Right lobe of liver (tissue), 6 donors: Measurements from ENCODE around the gene DAPK1. TPM values are rescaled to one million over a fixed set of nuclear protein-coding genes. Genes with fewer than 3 reads are reported as not detected.

Experiments used
- ATAC-seq, 4 donors: fragments of 200-7000 bp; cut with Tn5 transposase; one replicate each; pipeline ENCODE4 v1.9.1; 2020; ENCODE audit warnings: mild to moderate bottlenecking in 4 of 4, moderate library complexity in 4 of 4
- DNase-seq, 3 donors: peaks; one replicate each; pipeline ENCODE4 v3.0.0-alpha.2; 2020
- H3K27ac ChIP-seq, 3 donors: fragments of 200-600 bp; one replicate each; pipeline ENCODE4 v1.8.0; 2022
- H3K27me3 ChIP-seq, 2 donors: fragments of 200-600 bp; one replicate each; pipeline ENCODE4 v1.8.0; 2022
- H3K36me3 ChIP-seq, 4 donors: fragments of 200-600 bp; sonication (generic) in 1 of 4; one replicate each; pipeline versions ENCODE4 v1.5.1 to v1.8.0; 2017 to 2022; ENCODE audit warnings: control low read depth in 1 of 4
- H3K4me1 ChIP-seq, 4 donors: fragments of 200-600 bp; sonication (generic) in 1 of 4; one replicate each; pipeline versions ENCODE4 v1.5.1 to v1.8.0; 2017 to 2022; ENCODE audit warnings: control low read depth in 1 of 4
- H3K4me3 ChIP-seq, 3 donors: fragments of 200-600 bp; one replicate each; pipeline ENCODE4 v1.8.0; 2022
- H3K9me3 ChIP-seq, 4 donors: fragments of 200-600 bp; sonication (generic) in 1 of 4; one replicate each; pipeline versions ENCODE4 v1.5.1 to v1.8.0; 2017 to 2022; ENCODE audit warnings: control low read depth in 1 of 4
- POLR2A ChIP-seq: fragments of 450-650 bp; IDR thresholded peaks from one replicate; pipeline ENCODE4 v1.6.1; 2017; ENCODE audit warnings: antibody characterized with exemption, mild to moderate bottlenecking
- WGBS: methylation state at CpG from one replicate; pipeline ENCODE4 v1.1.6; 2018; ENCODE audit warnings: low coverage, low lambda C conversion rate; ENCODE audit not compliant: insufficient coverage; ENCODE audit errors: missing lambda C conversion rate; 5-methylcytosine and 5-hydroxymethylcytosine counted together
- intact Hi-C, 2 donors: fragments of 100-400 bp; cut with DNase I; formaldehyde crosslinking; loops; one replicate each; pipeline versions ENCODE4 v1.11.2 to v1.14.1; 2022
- total RNA-seq, 6 experiments: library from RNA; depleted of rRNA in 2 of 6; stranded (reverse); fragments of >200 nt in 2 of 6; fragmentation: NEBNext Ultra II Directional in 3 of 6; extraction: Animal tissue kit (Norgen Biotek cat#: 25700) in 3 of 6; gene quantifications; one replicate each; pipeline versions ENCODE4 v1.1.0 to v1.2.4, GENCODE V29; 2016 to 2023
- TF ChIP-seq, protein P1 (sequence below), 4 donors: fragments of 200-600 bp in 3 of 4; fragments of 450-650 bp in 1 of 4; IDR thresholded peaks; one replicate each; pipeline versions ENCODE4 v1.5.1 to v1.8.0; 2016 to 2022; ENCODE audit warnings: antibody characterized with exemption in 4 of 4, mild to moderate bottlenecking in 2 of 4
- donor health status: DM: no; HTN: yes; CAD: no.
- donor health status: DM: no; HTN: no; CAD: no.
- donor health status: DM: no; HTN: no; CAD: no.
- donor health status: DM: no; HTN: yes; CAD: no.
- donor health status: DM: no; HTN: yes; CAD: no.

The DAPK1 gene
- total RNA-seq, 6 experiments from 2014 or later = 17.4 to 55.0 (median 33.9) TPM

GRCh38 chr9:87597710-87598443, 100.2 kb downstream of the DAPK1 start:
- DNase-seq = no peak
- H3K27me3 ChIP-seq = no peaks in the 10 kb centered on the region
- intact Hi-C loops = no loop called here
- ATAC-seq = peak; percentile 11 to 32 (median 20)
- no peaks in the 10 kb centered on the region for H3K36me3 ChIP-seq
- H3K4me1 ChIP-seq = peaks cover 0 to 64% (median 30%) of the 10 kb centered on the region in 4 donors
- no peak overlapping the region for H3K4me3 ChIP-seq
- TF ChIP-seq, protein P1, sequence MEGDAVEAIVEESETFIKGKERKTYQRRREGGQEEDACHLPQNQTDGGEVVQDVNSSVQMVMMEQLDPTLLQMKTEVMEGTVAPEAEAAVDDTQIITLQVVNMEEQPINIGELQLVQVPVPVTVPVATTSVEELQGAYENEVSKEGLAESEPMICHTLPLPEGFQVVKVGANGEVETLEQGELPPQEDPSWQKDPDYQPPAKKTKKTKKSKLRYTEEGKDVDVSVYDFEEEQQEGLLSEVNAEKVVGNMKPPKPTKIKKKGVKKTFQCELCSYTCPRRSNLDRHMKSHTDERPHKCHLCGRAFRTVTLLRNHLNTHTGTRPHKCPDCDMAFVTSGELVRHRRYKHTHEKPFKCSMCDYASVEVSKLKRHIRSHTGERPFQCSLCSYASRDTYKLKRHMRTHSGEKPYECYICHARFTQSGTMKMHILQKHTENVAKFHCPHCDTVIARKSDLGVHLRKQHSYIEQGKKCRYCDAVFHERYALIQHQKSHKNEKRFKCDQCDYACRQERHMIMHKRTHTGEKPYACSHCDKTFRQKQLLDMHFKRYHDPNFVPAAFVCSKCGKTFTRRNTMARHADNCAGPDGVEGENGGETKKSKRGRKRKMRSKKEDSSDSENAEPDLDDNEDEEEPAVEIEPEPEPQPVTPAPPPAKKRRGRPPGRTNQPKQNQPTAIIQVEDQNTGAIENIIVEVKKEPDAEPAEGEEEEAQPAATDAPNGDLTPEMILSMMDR (IDR thresholded peaks at IDR 0.05) = no peak
- TF ChIP-seq POLR2A = no peak
- H3K27ac ChIP-seq = peak overlapping the region; percentile 27 to 60 (median 46)
- H3K9me3 ChIP-seq = no peaks in the 10 kb centered on the region
- WGBS = 20% methylated on average over 13 of the region's 13 CpGs

- Histone ChIP-seq H3K36me3 (peaks cover 0 to 4% (median 2%) of the 10 kb centered on the region in 4 donors), H3K27me3 (no peaks in the 10 kb centered on the region), H3K27ac (no peak overlapping the region), H3K4me1 (peaks cover 0 to 44% (median 22%) of the 10 kb centered on the region in 4 donors), H3K9me3 (no peaks in the 10 kb centered on the region), H3K4me3 (no peak overlapping the region)
- DNase-seq (no peak), ATAC-seq (peak in 1 of 4 donors; percentile 17)
- intact Hi-C loops = no loop called here
- 54% methylated on average over 17 of the region's 17 CpGs for WGBS
- no peak for TF ChIP-seq POLR2A
- TF ChIP-seq, protein P1 (IDR thresholded peaks at IDR 0.05) = no peak
These were observed 102.4 kb downstream of the DAPK1 start for GRCh38 chr9:87599901-87600610.

GRCh38 chr9:87601176-87601575, 103.5 kb downstream of the DAPK1 start:
- H3K4me3 ChIP-seq = no peak overlapping the region
- intact Hi-C loops = no loop called here
- H3K36me3 ChIP-seq = peaks cover 0 to 6% (median 3%) of the 10 kb centered on the region in 4 donors
- 22% methylated on average over 1 of the region's 1 CpG for WGBS
- TF ChIP-seq, protein P1 (IDR thresholded peaks at IDR 0.05) = no peak
- TF ChIP-seq POLR2A = no peak
- ATAC-seq (peak; percentile 38 to 55 (median 52)), DNase-seq (peak in 1 of 3 donors; percentile 63)
- H3K4me1 ChIP-seq = peaks cover 0 to 33% (median 21%) of the 10 kb centered on the region in 4 donors
- H3K27me3 ChIP-seq = no peaks in the 10 kb centered on the region
- H3K27ac ChIP-seq = peak overlapping the region; percentile 9 to 22 (median 11)
- no peaks in the 10 kb centered on the region for H3K9me3 ChIP-seq

- ATAC-seq (no peak), DNase-seq (no peak)
- no peak for TF ChIP-seq POLR2A
- TF ChIP-seq, protein P1 (IDR thresholded peaks at IDR 0.05) = no peak
- Histone ChIP-seq H3K4me1 (peaks cover 0 to 29% (median 18%) of the 10 kb centered on the region in 4 donors), H3K36me3 (peaks cover 0 to 6% (median 3%) of the 10 kb centered on the region in 4 donors), H3K27me3 (no peaks in the 10 kb centered on the region), H3K9me3 (no peaks in the 10 kb centered on the region), H3K4me3 (no peak overlapping the region), H3K27ac (no peak overlapping the region)
- WGBS = 61% methylated on average over 4 of the region's 5 CpGs
- intact Hi-C loops = no loop called here
These were observed 103.9 kb downstream of the DAPK1 start for GRCh38 chr9:87601595-87601994.
